Retinal pigment epithelial cell (primary cell): ENCODE measurements around the gene DLX3.

Experiments
- DNase-seq: peaks from one replicate; pipeline ENCODE4 v3.0.0-alpha.2; 2010; ENCODE audit warnings: low read depth
- H3K4me3 ChIP-seq: 2 replicates; pipeline ENCODE4 v1.5.1; 2011; ENCODE audit warnings: mild to moderate bottlenecking, low read length, control low read depth, moderate library complexity
- CTCF ChIP-seq: conservative IDR thresholded peaks from 2 replicates; pipeline ENCODE4 v1.5.1; 2011; ENCODE audit warnings: low read depth, low read length, control low read depth, inconsistent platforms

DLX3 gene

GRCh38 chr17:49992191-49992932 lies 2.7 kb downstream of the DLX3 start:
- DNase-seq: no peak
- H3K4me3 ChIP-seq: no peak overlapping the region
- TF ChIP-seq CTCF: no peak

DNA sequence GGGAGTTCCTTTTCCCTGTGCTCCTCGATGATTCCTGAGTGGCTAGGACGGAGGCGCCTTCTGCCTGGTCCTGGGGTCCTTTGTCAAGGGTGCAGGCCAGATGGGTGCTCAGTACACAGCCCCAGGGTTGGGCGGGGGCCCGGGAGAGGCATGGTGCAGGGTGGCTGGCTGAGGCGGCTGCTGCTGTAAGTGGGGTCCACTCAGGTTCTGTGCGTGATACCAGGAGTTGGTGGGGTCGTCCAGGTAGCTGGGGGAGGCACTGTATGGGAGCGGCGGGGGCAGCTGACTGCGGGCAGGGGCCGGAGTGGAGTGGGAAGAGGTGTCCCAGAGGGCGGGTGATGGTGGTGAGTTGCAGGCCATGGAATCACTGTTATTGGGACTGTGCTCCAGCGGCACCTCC lies 3.6 kb downstream of the DLX3 start:
- TF ChIP-seq CTCF: no peak
- DNase-seq: no peak

GRCh38 chr17:49990921-49991320 lies 4.1 kb downstream of the DLX3 start:
- no peak overlapping the region for H3K4me3 ChIP-seq
- DNase-seq: no peak
- no peak for TF ChIP-seq CTCF

More for the DNA sequence above, 3.6 kb downstream of the DLX3 start:
- H3K4me3 ChIP-seq: no peak overlapping the region

DNA sequence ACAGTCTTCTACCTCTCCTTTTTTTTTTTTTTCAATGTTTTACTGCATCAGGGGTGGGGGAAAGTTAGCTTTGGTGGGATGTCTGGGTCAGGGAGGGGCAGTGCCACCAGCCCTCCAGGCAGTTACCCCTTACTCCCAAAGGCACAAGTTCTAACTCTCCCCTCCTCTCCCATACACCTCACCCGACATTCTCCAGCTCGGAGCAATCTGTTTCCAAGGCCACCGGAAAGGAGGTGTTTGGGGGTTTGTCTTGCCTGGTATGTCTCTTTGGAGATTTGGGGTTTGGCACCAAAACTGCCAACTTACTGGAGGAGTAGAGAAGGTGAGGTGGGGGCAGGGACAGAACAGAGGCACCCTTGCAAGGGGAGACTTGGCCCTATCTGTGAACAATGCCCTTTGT lies 4.7 kb downstream of the DLX3 start:
- no peak for DNase-seq
- no peak overlapping the region for H3K4me3 ChIP-seq
- TF ChIP-seq CTCF: no peak

GRCh38 chr17:49989518-49989880 lies 5.5 kb downstream of the DLX3 start:
- TF ChIP-seq CTCF: no peak
- H3K4me3 ChIP-seq: no peak overlapping the region

DNA sequence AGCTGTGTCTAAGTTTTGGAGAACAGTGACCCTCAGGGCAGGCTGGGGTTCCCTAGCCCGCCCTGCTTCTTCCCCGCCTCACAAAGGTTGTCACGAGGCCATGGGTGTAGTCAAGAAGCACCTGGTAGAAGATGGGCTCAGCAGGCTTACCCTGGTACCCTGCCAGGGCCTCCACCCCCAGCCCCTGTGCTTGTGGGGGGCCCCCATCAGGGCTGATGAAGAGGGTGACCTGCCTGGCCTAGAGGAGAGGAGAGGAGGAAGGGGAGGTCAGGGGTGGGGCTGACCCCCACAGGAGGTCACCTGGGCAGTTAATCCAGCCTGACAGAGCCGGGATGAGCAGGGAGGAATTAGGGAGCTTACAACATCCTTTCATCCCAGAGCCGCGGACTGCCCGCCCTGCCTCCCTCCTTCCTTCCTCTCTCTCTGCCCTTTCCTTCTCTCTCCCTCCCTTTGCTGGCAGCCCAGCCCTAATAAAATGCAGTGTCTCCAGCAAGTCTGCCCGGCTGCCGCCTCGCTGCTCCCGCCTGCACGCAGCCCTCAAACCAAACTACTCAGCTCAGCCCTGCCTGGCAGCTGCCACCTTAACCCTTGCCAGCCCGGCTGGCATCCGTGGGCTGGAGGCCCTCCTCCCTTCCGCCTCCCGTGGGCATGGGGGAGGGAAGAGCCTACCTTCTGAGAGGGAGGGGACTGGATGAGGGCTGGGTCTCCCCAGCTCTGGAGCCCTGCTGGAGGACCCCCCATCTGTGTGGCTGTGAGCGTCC lies 7.2 kb downstream of the DLX3 start:
- no peak for TF ChIP-seq CTCF
- no peak overlapping the region for H3K4me3 ChIP-seq
- DNase-seq: no peak

More at GRCh38 chr17:49989518-49989880, 5.5 kb downstream of the DLX3 start:
- DNase-seq: no peak

DNA sequence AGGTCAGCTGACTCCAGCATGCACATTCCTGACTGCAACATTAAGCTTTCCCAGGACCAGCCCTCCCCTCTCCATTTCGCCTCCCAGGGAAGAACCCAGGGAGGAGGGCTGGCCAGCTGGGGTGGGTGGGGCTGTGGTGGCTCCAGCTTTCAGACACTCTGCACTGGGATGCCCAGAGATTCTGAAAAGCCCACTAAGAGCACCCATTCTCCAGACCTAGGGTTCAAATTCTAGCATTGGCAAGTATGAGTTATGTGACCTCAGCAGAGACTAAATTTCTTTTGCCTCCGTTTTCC lies 7.8 kb downstream of the DLX3 start:
- DNase-seq: no peak
- no peak overlapping the region for H3K4me3 ChIP-seq
- no peak for TF ChIP-seq CTCF
